PC-3 (cell line): ENCODE data around the gene NKD1.

ENCODE experiments used
- EZH2 ChIP-seq: fragments of 300-600 bp; sonication (generic); IDR thresholded peaks from one replicate; pipeline ENCODE4 v1.6.1; 2017; ENCODE audit warnings: antibody characterized with exemption, mild to moderate bottlenecking, low read length; ENCODE audit not compliant: unreplicated experiment
- EZH2phosphoT487 ChIP-seq: fragments of 300-600 bp; sonication (generic); IDR thresholded peaks from 2 replicates; pipeline ENCODE4 v1.6.1; 2018; ENCODE audit warnings: mild to moderate bottlenecking, antibody characterized with exemption, low read length, borderline replicate concordance
- TF ChIP-seq, protein P1 (sequence below): fragments of 300-600 bp; sonication (generic); conservative IDR thresholded peaks from 2 replicates; pipeline ENCODE4 v1.5.1; 2017; ENCODE audit warnings: antibody characterized with exemption, low read depth, mild to moderate bottlenecking, low read length

DNA sequence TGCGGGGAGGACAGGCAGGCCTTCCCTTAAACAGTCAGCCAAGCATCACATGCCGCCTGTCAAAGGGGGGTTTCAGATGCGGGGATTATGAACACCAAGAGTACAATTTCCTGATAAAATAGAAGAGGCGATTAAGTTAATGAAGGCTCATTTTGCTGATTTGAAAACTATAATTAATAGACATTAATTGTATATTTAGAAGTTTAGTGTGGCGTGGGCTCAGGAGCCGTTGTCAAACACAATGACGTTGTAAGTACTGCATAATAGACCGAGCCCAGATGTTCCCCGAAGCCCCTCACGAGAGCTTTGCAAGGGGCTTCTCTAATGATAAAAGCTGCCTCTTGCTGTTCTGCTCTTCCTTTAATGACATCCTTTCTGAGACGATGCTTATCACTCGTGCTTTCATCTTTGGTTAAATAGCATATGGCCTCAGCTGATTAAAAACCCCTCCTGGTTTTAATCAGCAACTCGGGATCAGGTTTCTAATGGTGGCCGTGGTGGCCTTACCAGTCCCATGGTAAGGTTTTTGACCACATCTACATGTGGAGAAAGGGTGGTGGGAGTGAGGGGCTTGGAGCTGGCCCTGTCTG is 104.7 kb downstream of the NKD1 start:
- TF ChIP-seq, protein P1, sequence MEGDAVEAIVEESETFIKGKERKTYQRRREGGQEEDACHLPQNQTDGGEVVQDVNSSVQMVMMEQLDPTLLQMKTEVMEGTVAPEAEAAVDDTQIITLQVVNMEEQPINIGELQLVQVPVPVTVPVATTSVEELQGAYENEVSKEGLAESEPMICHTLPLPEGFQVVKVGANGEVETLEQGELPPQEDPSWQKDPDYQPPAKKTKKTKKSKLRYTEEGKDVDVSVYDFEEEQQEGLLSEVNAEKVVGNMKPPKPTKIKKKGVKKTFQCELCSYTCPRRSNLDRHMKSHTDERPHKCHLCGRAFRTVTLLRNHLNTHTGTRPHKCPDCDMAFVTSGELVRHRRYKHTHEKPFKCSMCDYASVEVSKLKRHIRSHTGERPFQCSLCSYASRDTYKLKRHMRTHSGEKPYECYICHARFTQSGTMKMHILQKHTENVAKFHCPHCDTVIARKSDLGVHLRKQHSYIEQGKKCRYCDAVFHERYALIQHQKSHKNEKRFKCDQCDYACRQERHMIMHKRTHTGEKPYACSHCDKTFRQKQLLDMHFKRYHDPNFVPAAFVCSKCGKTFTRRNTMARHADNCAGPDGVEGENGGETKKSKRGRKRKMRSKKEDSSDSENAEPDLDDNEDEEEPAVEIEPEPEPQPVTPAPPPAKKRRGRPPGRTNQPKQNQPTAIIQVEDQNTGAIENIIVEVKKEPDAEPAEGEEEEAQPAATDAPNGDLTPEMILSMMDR: no peak
- TF ChIP-seq EZH2 (no peak), EZH2phosphoT487 (no peak)
